Upper lobe of left lung (tissue), 4 donors: Measurements from ENCODE around the gene PRKCH.

ENCODE experiments used
- EP300 ChIP-seq, 4 donors: sonication (generic); formaldehyde crosslinking; IDR thresholded peaks; one replicate each; pipeline ENCODE4 v1.5.1; 2017; ENCODE audit warnings: antibody characterized with exemption in 4 of 4, control low read depth in 2 of 4
- POLR2A ChIP-seq, 4 donors: fragments of 450-650 bp; IDR thresholded peaks; one replicate each; pipeline ENCODE4 v1.5.1; 2016 to 2017; ENCODE audit warnings: antibody characterized with exemption in 4 of 4, mild to moderate bottlenecking in 2 of 4
- POLR2AphosphoS5 ChIP-seq, 2 donors: sonication (generic); formaldehyde crosslinking; IDR thresholded peaks; one replicate each; pipeline ENCODE4 v1.5.1; 2017; ENCODE audit warnings: antibody characterized with exemption in 2 of 2
- TF ChIP-seq, protein P1 (sequence below), 6 experiments: fragments of 450-650 bp in 4 of 6; fragments of 200-600 bp in 2 of 6; sonication (generic) in 2 of 6; IDR thresholded peaks; one replicate each; pipeline ENCODE4 v1.5.1; 2016 to 2019; ENCODE audit warnings: antibody characterized with exemption in 6 of 6

DNA sequence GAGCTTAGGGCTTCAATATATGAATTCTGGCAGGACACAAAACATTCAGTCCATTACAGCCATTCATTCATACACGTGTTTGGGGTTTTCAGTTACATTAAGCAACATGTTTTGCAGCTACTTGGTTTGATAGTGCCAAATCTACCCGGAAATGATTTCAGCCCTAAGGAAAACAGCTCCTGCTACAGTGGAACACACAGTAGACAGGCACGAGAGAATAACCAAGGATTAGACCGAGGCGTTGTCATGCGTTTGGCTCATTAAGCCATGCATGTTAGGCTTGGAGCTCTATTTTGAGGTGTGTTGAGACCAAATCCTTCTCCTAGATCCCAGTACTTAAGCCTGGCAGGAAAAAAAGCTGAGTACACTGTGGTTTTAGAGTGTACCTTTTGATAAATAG, 177.4 kb downstream of the PRKCH start:
- TF ChIP-seq, protein P1, sequence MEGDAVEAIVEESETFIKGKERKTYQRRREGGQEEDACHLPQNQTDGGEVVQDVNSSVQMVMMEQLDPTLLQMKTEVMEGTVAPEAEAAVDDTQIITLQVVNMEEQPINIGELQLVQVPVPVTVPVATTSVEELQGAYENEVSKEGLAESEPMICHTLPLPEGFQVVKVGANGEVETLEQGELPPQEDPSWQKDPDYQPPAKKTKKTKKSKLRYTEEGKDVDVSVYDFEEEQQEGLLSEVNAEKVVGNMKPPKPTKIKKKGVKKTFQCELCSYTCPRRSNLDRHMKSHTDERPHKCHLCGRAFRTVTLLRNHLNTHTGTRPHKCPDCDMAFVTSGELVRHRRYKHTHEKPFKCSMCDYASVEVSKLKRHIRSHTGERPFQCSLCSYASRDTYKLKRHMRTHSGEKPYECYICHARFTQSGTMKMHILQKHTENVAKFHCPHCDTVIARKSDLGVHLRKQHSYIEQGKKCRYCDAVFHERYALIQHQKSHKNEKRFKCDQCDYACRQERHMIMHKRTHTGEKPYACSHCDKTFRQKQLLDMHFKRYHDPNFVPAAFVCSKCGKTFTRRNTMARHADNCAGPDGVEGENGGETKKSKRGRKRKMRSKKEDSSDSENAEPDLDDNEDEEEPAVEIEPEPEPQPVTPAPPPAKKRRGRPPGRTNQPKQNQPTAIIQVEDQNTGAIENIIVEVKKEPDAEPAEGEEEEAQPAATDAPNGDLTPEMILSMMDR (IDR thresholded peaks at IDR 0.05) = no peak
- TF ChIP-seq POLR2A (IDR thresholded peaks at IDR 0.05) (no peak), POLR2AphosphoS5 (IDR thresholded peaks at IDR 0.05) (no peak), EP300 (IDR thresholded peaks at IDR 0.05) (no peak)
